WTC11 (cell line): ENCODE data around the gene GSG1L2. TPM values are rescaled to one million over a fixed set of nuclear protein-coding genes. Genes with fewer than 3 reads are reported as not detected.
A peak's percentile ranks its signal among the peaks of the same experiment; 100 is the strongest.

Experiments
- ATAC-seq: fragments of 200-7000 bp; cut with Tn5 transposase; 2 replicates; pipeline ENCODE4 v1.10.0; 2021; ENCODE audit warnings: mild to moderate bottlenecking, moderate library complexity
- CTCF ChIA-PET: fragments of 300-600 bp; sonication (Branson Sonifier 250); formaldehyde crosslinking; loops from one replicate; lab custom pipeline; 2021; ENCODE audit warnings: antibody characterized with exemption; lab: Charles Lee
- POLR2A ChIA-PET: fragments of 350-600 bp; sonication (Branson Sonifier 250); formaldehyde crosslinking; loops from one replicate; lab custom pipeline; 2021; ENCODE audit warnings: antibody characterized with exemption; lab: Charles Lee
- DNase-seq: peaks from one replicate; pipeline ENCODE4 v3.0.0; 2021; ENCODE audit warnings: low spot score
- H3K27ac Mint-ChIP-seq: 2 replicates; pipeline ENCODE4 v1.8.0; 2021; ENCODE audit warnings: mixed read lengths
- H3K27me3 Mint-ChIP-seq: 2 replicates; pipeline ENCODE4 v1.8.0; 2021; ENCODE audit warnings: low read depth, mild to moderate bottlenecking, moderate library complexity, mixed read lengths
- H3K36me3 Mint-ChIP-seq: 2 replicates; pipeline ENCODE4 v1.8.0; 2021; ENCODE audit warnings: mixed read lengths
- H3K4me1 Mint-ChIP-seq: 2 replicates; pipeline ENCODE4 v1.8.0; 2022; ENCODE audit warnings: mixed read lengths
- H3K4me3 Mint-ChIP-seq: 2 replicates; pipeline ENCODE4 v1.8.0; 2021; ENCODE audit warnings: mild to moderate bottlenecking, moderate library complexity, mixed read lengths
- H3K9me3 Mint-ChIP-seq: 2 replicates; pipeline ENCODE4 v1.8.0; 2021; ENCODE audit warnings: mixed read lengths
- ATF1 ChIP-seq: sonication (generic); formaldehyde crosslinking; IDR thresholded peaks from 2 replicates; pipeline ENCODE4 v1.8.1; 2023; ENCODE audit warnings: mild to moderate bottlenecking, moderate library complexity, missing genetic modification reagents
- ATF3 ChIP-seq: sonication (generic); formaldehyde crosslinking; conservative IDR thresholded peaks from 2 replicates; pipeline ENCODE4 v1.8.1; 2022; ENCODE audit warnings: mild to moderate bottlenecking, missing genetic modification reagents
- ATF6 ChIP-seq: sonication (generic); formaldehyde crosslinking; IDR thresholded peaks from 2 replicates; pipeline ENCODE4 v1.8.1; 2023; ENCODE audit warnings: mild to moderate bottlenecking, missing genetic modification reagents
- CTCF ChIP-seq: fragments of 200-600 bp; IDR thresholded peaks from 2 replicates; pipeline ENCODE4 v1.8.0; 2022; ENCODE audit warnings: antibody characterized with exemption
- FOXP1 ChIP-seq: sonication (generic); formaldehyde crosslinking; IDR thresholded peaks from 2 replicates; pipeline ENCODE4 v1.8.0; 2022; ENCODE audit warnings: missing genetic modification reagents, mild to moderate bottlenecking, moderate library complexity, borderline replicate concordance
- FOXP4 ChIP-seq: sonication (generic); formaldehyde crosslinking; IDR thresholded peaks from 2 replicates; pipeline ENCODE4 v1.8.0; 2022; ENCODE audit warnings: mild to moderate bottlenecking, missing genetic modification reagents
- HMGXB4 ChIP-seq: sonication (generic); formaldehyde crosslinking; IDR thresholded peaks from 2 replicates; pipeline ENCODE4 v1.8.1; 2023; ENCODE audit warnings: mild to moderate bottlenecking, moderate library complexity, missing genetic modification reagents
- JUN ChIP-seq: sonication (generic); formaldehyde crosslinking; IDR thresholded peaks from 2 replicates; pipeline ENCODE4 v1.8.0; 2023; ENCODE audit warnings: mild to moderate bottlenecking, missing genetic modification reagents
- KAT7 ChIP-seq: sonication (generic); formaldehyde crosslinking; IDR thresholded peaks from 2 replicates; pipeline ENCODE4 v1.8.1; 2023; ENCODE audit warnings: missing genetic modification reagents, mild to moderate bottlenecking, borderline replicate concordance
- MAX ChIP-seq: sonication (generic); formaldehyde crosslinking; IDR thresholded peaks from 2 replicates; pipeline ENCODE4 v1.8.0; 2022; ENCODE audit warnings: mild to moderate bottlenecking, missing genetic modification reagents
- MXD4 ChIP-seq: fragments of 250-450 bp; sonication (Bioruptor Pico); IDR thresholded peaks from 2 replicates; pipeline ENCODE4 v1.8.0; 2021; ENCODE audit warnings: mild to moderate bottlenecking, moderate library complexity, borderline replicate concordance
- NFE2L1 ChIP-seq: sonication (generic); formaldehyde crosslinking; IDR thresholded peaks from 2 replicates; pipeline ENCODE4 v1.8.1; 2023; ENCODE audit warnings: missing genetic modification reagents
- NFYB ChIP-seq: sonication (generic); formaldehyde crosslinking; conservative IDR thresholded peaks from 2 replicates; pipeline ENCODE4 v1.8.0; 2022; ENCODE audit warnings: low read depth, missing genetic modification reagents
- PRDM15 ChIP-seq: sonication (generic); formaldehyde crosslinking; IDR thresholded peaks from 2 replicates; pipeline ENCODE4 v1.8.0; 2022; ENCODE audit warnings: missing genetic modification reagents
- RELA ChIP-seq: sonication (generic); formaldehyde crosslinking; IDR thresholded peaks from 2 replicates; pipeline ENCODE4 v1.8.1; 2022; ENCODE audit warnings: missing genetic modification reagents, mild to moderate bottlenecking, borderline replicate concordance
- TEAD1 ChIP-seq: sonication (generic); formaldehyde crosslinking; IDR thresholded peaks from 2 replicates; pipeline ENCODE4 v1.8.0; 2022; ENCODE audit warnings: mild to moderate bottlenecking, missing genetic modification reagents
- ZNF396 ChIP-seq: fragments of 250-450 bp; sonication (Bioruptor Pico); IDR thresholded peaks from 2 replicates; pipeline ENCODE4 v1.8.0; 2021; ENCODE audit warnings: mild to moderate bottlenecking, moderate library complexity, borderline replicate concordance
- ZNF423 ChIP-seq: fragments of 250-450 bp; sonication (Bioruptor Pico); IDR thresholded peaks from 2 replicates; pipeline ENCODE4 v2.1.2; 2022; ENCODE audit warnings: mild to moderate bottlenecking, moderate library complexity
- ZSCAN18 ChIP-seq: fragments of 250-450 bp; sonication (Bioruptor Pico); IDR thresholded peaks from 2 replicates; pipeline ENCODE4 v2.1.2; 2022; ENCODE audit warnings: mild to moderate bottlenecking, moderate library complexity
- total RNA-seq: library from RNA; stranded (reverse); gene quantifications from 3 replicates; pipeline ENCODE4 v1.2.3, GENCODE V29; 2021

GSG1L2 gene
- total RNA-seq, 1 experiment from 2014 or later, result not detected

GRCh38 chr17:9802697-9803096, 19.2 kb downstream of the GSG1L2 start:
- ChIA-PET POLR2A (no interaction called here), CTCF (interaction anchor here (0.6 to 1.8 kb wide), 3 partner anchors 34 to 87 kb away, joined by 3 to 5 read pairs (median 5); no protein-coding TSS in a partner anchor)
- H3K4me1 Mint-ChIP-seq, result no peaks in the 10 kb centered on the region
- ATAC-seq (no peak), DNase-seq (no peak)
- H3K9me3 Mint-ChIP-seq, result peaks cover 4% of the 10 kb centered on the region; the same call in 1 of the 2 replicates
- H3K36me3 Mint-ChIP-seq, result no peaks in the 10 kb centered on the region
- H3K4me3 Mint-ChIP-seq, result no peak overlapping the region
- TF ChIP-seq ZSCAN18 (CRISPR knock-in tag) (no peak), HMGXB4 (CRISPR knock-in tag) (no peak), NFYB (CRISPR knock-in tag) (no peak), KAT7 (no peak), FOXP1 (CRISPR knock-in tag) (no peak), MAX (CRISPR knock-in tag) (no peak), ZNF423 (CRISPR knock-in tag) (no peak), PRDM15 (CRISPR knock-in tag) (no peak), ZNF396 (CRISPR knock-in tag) (no peak), JUN (CRISPR knock-in tag) (no peak), ATF3 (CRISPR knock-in tag) (no peak), ATF6 (no peak)
- H3K27ac Mint-ChIP-seq, result no peak overlapping the region
- no peaks in the 10 kb centered on the region for H3K27me3 Mint-ChIP-seq

GRCh38 chr17:9802294-9802693, 19.6 kb downstream of the GSG1L2 start:
- no peak overlapping the region for H3K4me3 Mint-ChIP-seq
- H3K4me1 Mint-ChIP-seq, result no peaks in the 10 kb centered on the region
- no peak overlapping the region for H3K27ac Mint-ChIP-seq
- no peaks in the 10 kb centered on the region for H3K36me3 Mint-ChIP-seq
- POLR2A ChIA-PET, result no interaction called here
- CTCF ChIA-PET, result interaction anchor here (1.0 to 1.8 kb wide), 2 partner anchors 34 to 37 kb away, joined by 5 read pairs; no protein-coding TSS in a partner anchor
- DNase-seq, result peak; percentile 12
- no peak for ATAC-seq
- H3K9me3 Mint-ChIP-seq, result no peaks in the 10 kb centered on the region
- no peaks in the 10 kb centered on the region for H3K27me3 Mint-ChIP-seq
- TF ChIP-seq NFE2L1 (CRISPR knock-in tag) (no peak), CTCF (no peak), ZSCAN18 (CRISPR knock-in tag) (no peak), TEAD1 (no peak), FOXP4 (CRISPR knock-in tag) (no peak), MXD4 (CRISPR knock-in tag) (no peak), JUN (CRISPR knock-in tag) (no peak), ATF1 (CRISPR knock-in tag) (no peak), RELA (CRISPR knock-in tag) (no peak), ATF3 (CRISPR knock-in tag) (no peak)
